ENCODE results near the gene LCN10.
A peak's percentile ranks its signal among the peaks of the same experiment; 100 is the strongest.
"Not testable (repeated sequence)": the region's sequence is repeated elsewhere in the genome, so short reads cannot be mapped to it uniquely, and the experiment has no call there.

Gene LCN10

GRCh38 chr9:136718345-136719194 lies 24.2 kb downstream of the LCN10 start:
- DNase-seq, result no peak

- DNase-seq, result no peak
Observed at GRCh38 chr9:136717399-136717798, 25.3 kb downstream of the LCN10 start.

GRCh38 chr9:136714893-136715274 lies 27.9 kb downstream of the LCN10 start:
- no peak for DNase-seq

GRCh38 chr9:136714096-136714892 lies 28.4 kb downstream of the LCN10 start:
- DNase-seq, result no peak

- DNase-seq, result no peak
Observed at GRCh38 chr9:136713550-136713949, 29.2 kb downstream of the LCN10 start.

GRCh38 chr9:136712690-136713544 lies 29.8 kb downstream of the LCN10 start:
- DNase-seq, result no peak

- DNase-seq, result no peak
Observed at GRCh38 chr9:136711751-136712689, 30.7 kb downstream of the LCN10 start, which contains the start of gene DIPK1B. Gene DIPK1B, plus strand, starts transcription at chr9:136712572. Its CDS starts 94 bp downstream, at chr9:136712666.

- not testable (repeated sequence) for DNase-seq
Observed at GRCh38 chr9:136711219-136711648, 31.5 kb downstream of the LCN10 start.

GRCh38 chr9:136710543-136710942 lies 32.2 kb downstream of the LCN10 start:
- no peak for DNase-seq

- DNase-seq, result no peak
Observed at GRCh38 chr9:136709454-136710109, 33.2 kb downstream of the LCN10 start.

GRCh38 chr9:136707849-136708517 lies 34.8 kb downstream of the LCN10 start:
- no peak for DNase-seq

GRCh38 chr9:136707011-136707410 lies 35.7 kb downstream of the LCN10 start:
- no peak for DNase-seq

- peak; percentile 28 for DNase-seq
Observed at GRCh38 chr9:136705564-136705963, 37.2 kb downstream of the LCN10 start.

- DNase-seq, result not testable (repeated sequence)
Observed at GRCh38 chr9:136704741-136705140, 38.0 kb downstream of the LCN10 start.

GRCh38 chr9:136703276-136703860 lies 39.4 kb downstream of the LCN10 start:
- DNase-seq, result no peak

- DNase-seq, result no peak
Observed at GRCh38 chr9:136701668-136702053, 41.1 kb downstream of the LCN10 start.

- DNase-seq, result peak; percentile 72
Observed at GRCh38 chr9:136700959-136701667, 41.6 kb downstream of the LCN10 start.

GRCh38 chr9:136700304-136700703 lies 42.4 kb downstream of the LCN10 start:
- no peak for DNase-seq

GRCh38 chr9:136698635-136699246 lies 44.0 kb downstream of the LCN10 start:
- DNase-seq, result no peak

Measured in CD4-positive, alpha-beta T cell treated with Interferon gamma for 1 hour (primary cell).